Endothelial cell of umbilical vein (primary cell): ENCODE data around the gene C16orf87. TPM values are rescaled to one million over a fixed set of nuclear protein-coding genes. Genes with fewer than 3 reads are reported as not detected.

Experiments
- BruUV-seq: library from RNA; stranded (reverse); fragments of 400-500 nt; replicated peaks from 2 replicates; lab custom pipeline; 2021; lab: Mats Ljungman, UMichigan
- CTCF ChIA-PET: fragments of 300-600, 350-600 bp; sonication (Branson Sonifier 250); formaldehyde crosslinking; loops from one replicate; lab custom pipeline; 2021; ENCODE audit warnings: antibody characterized with exemption, inconsistent platforms; lab: Charles Lee
- POLR2A ChIA-PET: fragments of 300-600, 350-600 bp; sonication (Branson Sonifier 250); formaldehyde crosslinking; loops from one replicate; lab custom pipeline; 2021; ENCODE audit warnings: antibody characterized with exemption, inconsistent platforms; lab: Charles Lee
- DNase-seq: peaks from one replicate; pipeline ENCODE4 v3.0.0-alpha.2; 2011; ENCODE audit warnings: low read depth, low spot score
- FAIRE-seq: peaks from 2 replicates; lab custom pipeline; 2011; peaks lifted over from hg19 to GRCh38; lab: Jason Lieb, UNC
- H2AFZ ChIP-seq: 2 replicates; pipeline ENCODE4 v1.6.0; 2012; ENCODE audit warnings: low read depth, low read length, control low read depth, inconsistent platforms
- H3K27ac ChIP-seq: 2 replicates; pipeline ENCODE4 v1.5.1; 2011; ENCODE audit warnings: low read depth, mild to moderate bottlenecking, control low read depth, low read length, moderate library complexity; ENCODE audit not compliant: insufficient read depth
- H3K27me3 ChIP-seq, 2 experiments: 2 replicates each; pipeline versions ENCODE4 v1.6.0 to v1.6.1; 2011; ENCODE audit warnings: low read length in 2 of 2, mixed read lengths in 1 of 2; ENCODE audit not compliant: control insufficient read depth in 2 of 2, insufficient read depth in 2 of 2
- H3K36me3 ChIP-seq, 2 experiments: 2 replicates in 1 of 2; 3 replicates in 1 of 2; pipeline ENCODE4 v1.5.1; 2011; ENCODE audit warnings: low read length in 2 of 2, mild to moderate bottlenecking in 1 of 2, moderate library complexity in 1 of 2; ENCODE audit not compliant: control insufficient read depth in 2 of 2, insufficient read depth in 2 of 2; ENCODE audit errors: extremely low read depth in 1 of 2
- H3K4me1 ChIP-seq: 3 replicates; pipeline ENCODE4 v1.5.1; 2011; ENCODE audit warnings: mild to moderate bottlenecking, low read length; ENCODE audit not compliant: control insufficient read depth, insufficient read depth; ENCODE audit errors: extremely low read depth
- H3K4me2 ChIP-seq: 2 replicates; pipeline ENCODE4 v1.6.1; 2011; ENCODE audit warnings: low read length, control low read depth, mixed read lengths; ENCODE audit not compliant: insufficient read depth
- H3K4me3 ChIP-seq, 3 experiments: fragments of 200-600 bp in 1 of 3; sonication (generic), shearing (Covaris generic) in 1 of 3; replicated peaks in 1 of 3; 2 replicates each; pipeline ENCODE4 v1.5.1; 2011 to 2016; ENCODE audit warnings: control low read depth in 3 of 3, low read length in 3 of 3, mild to moderate bottlenecking in 2 of 3, inconsistent platforms in 1 of 3, low read depth in 1 of 3, moderate library complexity in 1 of 3; ENCODE audit not compliant: insufficient read depth in 1 of 3
- H3K79me2 ChIP-seq: 2 replicates; pipeline ENCODE4 v1.6.0; 2012; ENCODE audit warnings: low read length, inconsistent platforms; ENCODE audit not compliant: control insufficient read depth, insufficient read depth
- H3K9ac ChIP-seq: replicated peaks from 2 replicates; pipeline ENCODE3; 2011; ENCODE audit warnings: low read length, control low read depth; ENCODE audit not compliant: insufficient read depth; ENCODE audit errors: extremely low read depth
- H3K9me1 ChIP-seq: replicated peaks from 3 replicates; pipeline ENCODE4 v1.6.0; 2011; ENCODE audit warnings: mild to moderate bottlenecking, low read length; ENCODE audit not compliant: control insufficient read depth, insufficient read depth; ENCODE audit errors: extremely low read depth
- H3K9me3 ChIP-seq: replicated peaks from 2 replicates; pipeline ENCODE4 v1.5.1; 2012; ENCODE audit warnings: low read length, inconsistent platforms; ENCODE audit not compliant: control insufficient read depth, insufficient read depth
- H4K20me1 ChIP-seq: replicated peaks from 2 replicates; pipeline ENCODE3; 2011; ENCODE audit warnings: mild to moderate bottlenecking, low read length; ENCODE audit not compliant: control insufficient read depth, insufficient read depth; ENCODE audit errors: extremely low read depth
- CTCF ChIP-seq, 2 donors: IDR thresholded peaks; 1 replicate in 1 of 2; 2 replicates in 1 of 2; pipeline ENCODE4 v1.5.1; 2011; ENCODE audit warnings: low read length in 2 of 2, mild to moderate bottlenecking in 2 of 2, moderate library complexity in 2 of 2, control low read depth in 1 of 2, inconsistent platforms in 1 of 2, low read depth in 1 of 2; ENCODE audit not compliant: insufficient read depth in 1 of 2; ENCODE audit errors: extremely low read depth in 1 of 2
- EZH2 ChIP-seq: IDR thresholded peaks from 2 replicates; pipeline ENCODE4 v1.6.1; 2012; ENCODE audit warnings: borderline replicate concordance, low read depth, mild to moderate bottlenecking, moderate library complexity, low read length, inconsistent platforms; ENCODE audit not compliant: severe bottlenecking
- FOS ChIP-seq: IDR thresholded peaks from 2 replicates; pipeline ENCODE4 v1.6.1; 2011; ENCODE audit warnings: mild to moderate bottlenecking, low read length, moderate library complexity, borderline replicate concordance; ENCODE audit not compliant: insufficient read depth
- GATA2 ChIP-seq: IDR thresholded peaks from 2 replicates; pipeline ENCODE4 v1.7.0; 2011; ENCODE audit warnings: low read depth, mild to moderate bottlenecking, moderate library complexity, mixed read lengths, low read length; ENCODE audit not compliant: insufficient read length, insufficient read depth
- JUN ChIP-seq: IDR thresholded peaks from 2 replicates; pipeline ENCODE4 v1.6.1; 2011; ENCODE audit warnings: borderline replicate concordance, low read depth; ENCODE audit not compliant: insufficient read length, insufficient read depth
- MAX ChIP-seq: IDR thresholded peaks from 2 replicates; pipeline ENCODE4 v1.6.1; 2011; ENCODE audit not compliant: insufficient read depth, insufficient read length
- MYC ChIP-seq: IDR thresholded peaks from one replicate; pipeline ENCODE4 v1.6.1; 2011; ENCODE audit warnings: mild to moderate bottlenecking, low read depth, low read length
- POLR2A ChIP-seq: IDR thresholded peaks from 2 replicates; pipeline ENCODE4 v1.6.1; 2012; ENCODE audit warnings: low read depth, mild to moderate bottlenecking, control low read depth, low read length
- POLR2AphosphoS5 ChIP-seq: IDR thresholded peaks from 2 replicates; pipeline ENCODE4 v1.6.1; 2012; ENCODE audit warnings: low read depth, mild to moderate bottlenecking, control low read depth, low read length, moderate library complexity; ENCODE audit not compliant: insufficient read depth
- dilution Hi-C: fragments of 300-500 bp; cut with MboI; formaldehyde crosslinking; loops from one replicate; pipeline ENCODE4 v1.15.0; 2019; ENCODE audit warnings: low sequenced_read_pairs; ENCODE audit not compliant: extremely low pct_ligation_motif_present
- intact Hi-C: fragments of 100-400 bp; cut with micrococcal nuclease; formaldehyde crosslinking; loops from one replicate; pipeline ENCODE4 v1.10.0; 2022
- polyA plus RNA-seq, 4 experiments: library from polyadenylated mRNA; depleted of rRNA in 3 of 4; stranded (reverse) in 3 of 4; unstranded in 1 of 4; fragments of >200 nt; gene quantifications; 2 replicates each; pipeline versions ENCODE4 v1.2.1 to v1.2.3, GENCODE V29; 2011 to 2012; ENCODE audit warnings: missing spikeins in 1 of 4
- total RNA-seq: library from RNA; stranded (reverse); gene quantifications from 2 replicates; pipeline ENCODE4 v1.2.3, GENCODE V29; 2021

The C16orf87 gene
- total and polyA plus RNA-seq, 2 donors (not counting 3 experiments of a cell fraction or from before 2014, with no cell fraction given): 2.4 to 8.5 TPM

- Histone ChIP-seq H4K20me1 (no peaks in the 10 kb centered on the region), H3K4me3 (no peak overlapping the region), H3K27me3 (peaks cover 9 to 15% of the 10 kb centered on the region in 2 experiments), H3K9me3 (no peaks in the 10 kb centered on the region), H2AFZ (no peak overlapping the region), H3K9ac (no peak overlapping the region), H3K79me2 (no peaks in the 10 kb centered on the region), H3K27ac (no peak overlapping the region), H3K36me3 (no peaks in the 10 kb centered on the region), H3K4me2 (no peak overlapping the region), H3K9me1 (no peaks in the 10 kb centered on the region), H3K4me1 (no peaks in the 10 kb centered on the region)
- POLR2A ChIA-PET: no interaction called here
- dilution Hi-C loops: no loop called here
- TF ChIP-seq CTCF (IDR thresholded peaks at IDR 0.05; ENCODE audit: extremely low read depth in 1 of 2, insufficient read depth in 1 of 2, low read depth in 1 of 2, low read length in 2 of 2) (no peak), GATA2 (no peak), JUN (no peak), MYC (no peak), POLR2AphosphoS5 (no peak), EZH2 (no peak), POLR2A (no peak), MAX (no peak), FOS (no peak)
- FAIRE-seq (no peak), DNase-seq (no peak)
- no TSS peak for BruUV-seq
- intact Hi-C loops: no loop called here
- CTCF ChIA-PET: no interaction called here
Measured at GRCh38 chr16:46836534-46837530, 5.9 kb upstream of the C16orf87 start.
